Fibroblast of lung (primary cell): ENCODE data around the gene TSC22D1.

Experiments used
- EZH2 ChIP-seq: IDR thresholded peaks from 2 replicates; pipeline ENCODE4 v1.5.1; 2012; ENCODE audit warnings: low read length, control low read depth, mild to moderate bottlenecking; ENCODE audit errors: missing control alignments
- TF ChIP-seq, protein P1 (sequence below), 2 donors: IDR thresholded peaks in 1 of 2; conservative IDR thresholded peaks in 1 of 2; 1 replicate in 1 of 2; 2 replicates in 1 of 2; pipeline ENCODE4 v1.5.1; 2011 to 2012; ENCODE audit warnings: low read length in 2 of 2, control low read depth in 1 of 2, inconsistent platforms in 1 of 2, low read depth in 1 of 2, mild to moderate bottlenecking in 1 of 2

DNA sequence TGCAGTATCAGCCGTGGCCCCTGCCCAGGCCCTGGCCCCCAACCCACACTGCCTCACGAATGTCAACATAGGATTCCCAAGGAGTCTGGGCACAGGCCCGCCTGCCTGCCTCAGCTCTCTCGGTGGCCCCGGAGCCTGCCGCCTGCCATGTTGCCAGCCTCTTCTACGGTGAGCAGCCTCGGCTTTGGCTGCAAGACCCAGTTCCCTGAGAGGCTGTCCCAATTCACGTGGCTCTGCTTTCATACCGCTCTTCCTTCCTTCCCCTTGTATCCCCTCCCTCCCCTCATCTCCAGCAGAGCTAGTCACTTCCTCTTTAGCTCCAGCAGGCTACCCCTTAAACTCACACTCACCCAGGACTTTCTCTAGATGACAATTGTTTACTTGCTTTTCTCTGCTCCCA lies 159.8 kb downstream of the TSC22D1 start:
- no peak for TF ChIP-seq EZH2
- TF ChIP-seq, protein P1, sequence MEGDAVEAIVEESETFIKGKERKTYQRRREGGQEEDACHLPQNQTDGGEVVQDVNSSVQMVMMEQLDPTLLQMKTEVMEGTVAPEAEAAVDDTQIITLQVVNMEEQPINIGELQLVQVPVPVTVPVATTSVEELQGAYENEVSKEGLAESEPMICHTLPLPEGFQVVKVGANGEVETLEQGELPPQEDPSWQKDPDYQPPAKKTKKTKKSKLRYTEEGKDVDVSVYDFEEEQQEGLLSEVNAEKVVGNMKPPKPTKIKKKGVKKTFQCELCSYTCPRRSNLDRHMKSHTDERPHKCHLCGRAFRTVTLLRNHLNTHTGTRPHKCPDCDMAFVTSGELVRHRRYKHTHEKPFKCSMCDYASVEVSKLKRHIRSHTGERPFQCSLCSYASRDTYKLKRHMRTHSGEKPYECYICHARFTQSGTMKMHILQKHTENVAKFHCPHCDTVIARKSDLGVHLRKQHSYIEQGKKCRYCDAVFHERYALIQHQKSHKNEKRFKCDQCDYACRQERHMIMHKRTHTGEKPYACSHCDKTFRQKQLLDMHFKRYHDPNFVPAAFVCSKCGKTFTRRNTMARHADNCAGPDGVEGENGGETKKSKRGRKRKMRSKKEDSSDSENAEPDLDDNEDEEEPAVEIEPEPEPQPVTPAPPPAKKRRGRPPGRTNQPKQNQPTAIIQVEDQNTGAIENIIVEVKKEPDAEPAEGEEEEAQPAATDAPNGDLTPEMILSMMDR (conservative IDR thresholded peaks at IDR 0.05 in 1 of 2, IDR thresholded peaks at IDR 0.05 in 1 of 2; ENCODE audit: low read depth in 1 of 2, low read length in 2 of 2) = no peak
